Measurements from ENCODE around the gene TMEM131. TPM values are rescaled to one million over a fixed set of nuclear protein-coding genes. Genes with fewer than 3 reads are reported as not detected.

The TMEM131 gene
- total RNA-seq, 6 experiments from 2014 or later = 39.2 to 49.5 (median 45.1) TPM

DNA sequence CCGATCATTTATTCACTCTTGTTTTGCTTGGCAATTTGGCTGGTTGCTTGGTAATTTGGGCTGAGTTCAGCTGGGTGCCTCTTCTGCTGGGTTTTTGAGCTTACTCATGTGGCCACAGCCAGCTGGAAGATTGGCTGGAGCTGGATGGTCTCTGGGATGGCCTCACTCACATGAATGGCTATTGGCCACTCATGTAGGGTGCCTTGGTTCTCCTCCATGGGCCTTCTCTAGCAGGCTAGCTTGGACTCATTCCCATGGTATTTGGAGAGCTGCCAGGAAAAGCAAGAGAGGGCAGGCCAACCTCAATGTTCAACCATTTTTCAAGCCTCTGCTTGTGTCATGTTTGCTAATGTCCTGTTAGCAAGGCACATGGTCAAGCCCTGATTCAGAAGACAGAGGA lies 265.5 kb downstream of the TMEM131 start:
- Mint-ChIP-seq H3K27ac (no peak overlapping the region), H3K4me1 (ENCODE audit: low read depth) (no peaks in the 10 kb centered on the region), H3K36me3 (ENCODE audit: low read depth) (peaks cover 14% of the 10 kb centered on the region), H3K27me3 (ENCODE audit: insufficient read depth) (peaks cover 12% of the 10 kb centered on the region), H3K4me3 (no peak overlapping the region), H3K9me3 (peaks cover 21% of the 10 kb centered on the region)
- TF ChIP-seq, protein P1, sequence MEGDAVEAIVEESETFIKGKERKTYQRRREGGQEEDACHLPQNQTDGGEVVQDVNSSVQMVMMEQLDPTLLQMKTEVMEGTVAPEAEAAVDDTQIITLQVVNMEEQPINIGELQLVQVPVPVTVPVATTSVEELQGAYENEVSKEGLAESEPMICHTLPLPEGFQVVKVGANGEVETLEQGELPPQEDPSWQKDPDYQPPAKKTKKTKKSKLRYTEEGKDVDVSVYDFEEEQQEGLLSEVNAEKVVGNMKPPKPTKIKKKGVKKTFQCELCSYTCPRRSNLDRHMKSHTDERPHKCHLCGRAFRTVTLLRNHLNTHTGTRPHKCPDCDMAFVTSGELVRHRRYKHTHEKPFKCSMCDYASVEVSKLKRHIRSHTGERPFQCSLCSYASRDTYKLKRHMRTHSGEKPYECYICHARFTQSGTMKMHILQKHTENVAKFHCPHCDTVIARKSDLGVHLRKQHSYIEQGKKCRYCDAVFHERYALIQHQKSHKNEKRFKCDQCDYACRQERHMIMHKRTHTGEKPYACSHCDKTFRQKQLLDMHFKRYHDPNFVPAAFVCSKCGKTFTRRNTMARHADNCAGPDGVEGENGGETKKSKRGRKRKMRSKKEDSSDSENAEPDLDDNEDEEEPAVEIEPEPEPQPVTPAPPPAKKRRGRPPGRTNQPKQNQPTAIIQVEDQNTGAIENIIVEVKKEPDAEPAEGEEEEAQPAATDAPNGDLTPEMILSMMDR (IDR thresholded peaks at IDR 0.05) = no peak
- DNase-seq = peak; percentile 12

DNA sequence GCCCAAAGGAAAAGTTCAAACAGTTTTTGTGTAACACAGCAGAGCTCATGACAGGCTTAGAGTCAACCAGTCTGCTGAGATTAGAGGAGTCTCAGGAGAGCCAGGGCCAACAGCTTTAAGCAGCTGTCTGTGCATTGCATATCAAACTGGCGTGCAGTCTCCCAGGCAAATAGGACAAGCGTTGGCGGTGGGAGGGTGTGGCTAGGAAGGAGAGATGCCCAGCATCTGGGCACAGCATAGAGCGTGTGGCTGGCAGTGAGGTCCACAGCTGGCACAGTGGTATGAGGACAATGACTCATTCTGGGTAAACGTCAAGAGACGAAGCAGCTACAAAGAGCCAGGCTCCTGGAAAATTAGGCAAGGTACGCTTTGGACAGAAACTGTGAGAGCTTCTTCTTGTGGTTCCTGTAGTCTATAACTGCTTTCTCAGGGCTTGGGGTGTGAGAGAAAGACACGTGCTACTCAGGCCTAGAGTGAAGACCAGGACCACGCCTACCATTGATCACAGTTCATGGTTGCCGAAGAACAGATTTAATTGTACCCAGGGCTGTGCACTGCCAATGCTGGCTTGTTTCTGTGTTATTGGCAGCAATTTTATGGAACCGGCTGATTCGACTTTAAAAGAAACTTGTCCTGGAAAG lies 267.5 kb downstream of the TMEM131 start:
- peaks cover 14% of the 10 kb centered on the region for H3K36me3 Mint-ChIP-seq (ENCODE audit: low read depth)
- H3K4me3 Mint-ChIP-seq = no peak overlapping the region
- no peak overlapping the region for H3K27ac Mint-ChIP-seq
- TF ChIP-seq, protein P1 (IDR thresholded peaks at IDR 0.05) = no peak
- H3K27me3 Mint-ChIP-seq (ENCODE audit: insufficient read depth) = peaks cover 12% of the 10 kb centered on the region
- H3K9me3 Mint-ChIP-seq = peaks cover 21% of the 10 kb centered on the region
- no peaks in the 10 kb centered on the region for H3K4me1 Mint-ChIP-seq (ENCODE audit: low read depth)
- DNase-seq = no peak

DNA sequence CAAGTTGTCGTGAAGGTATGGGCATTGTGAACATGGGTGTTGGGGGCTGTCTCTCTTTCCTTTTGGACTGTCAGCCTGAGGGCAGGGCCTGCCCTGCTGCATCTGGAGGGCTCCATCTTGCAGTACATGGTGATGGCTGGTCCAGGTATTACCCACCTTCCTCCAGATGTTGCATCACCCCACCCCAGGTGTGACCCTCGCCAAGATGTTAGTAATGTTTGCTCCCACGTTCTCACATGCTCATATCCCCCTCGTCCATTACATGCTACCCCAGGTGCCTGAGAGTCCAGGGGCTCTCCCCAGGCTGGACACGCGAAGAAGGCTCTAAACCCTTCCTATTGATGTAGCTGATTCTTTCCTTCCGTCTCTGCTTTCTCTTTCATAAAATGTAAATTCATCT lies 268.5 kb downstream of the TMEM131 start:
- no peak overlapping the region for H3K4me3 Mint-ChIP-seq
- H3K9me3 Mint-ChIP-seq = peaks cover 21% of the 10 kb centered on the region
- no peaks in the 10 kb centered on the region for H3K4me1 Mint-ChIP-seq (ENCODE audit: low read depth)
- no peak overlapping the region for H3K27ac Mint-ChIP-seq
- H3K36me3 Mint-ChIP-seq (ENCODE audit: low read depth) = peaks cover 14% of the 10 kb centered on the region
- TF ChIP-seq, protein P1 (IDR thresholded peaks at IDR 0.05) = no peak
- DNase-seq = no peak
- H3K27me3 Mint-ChIP-seq (ENCODE audit: insufficient read depth) = peaks cover 12% of the 10 kb centered on the region

DNA sequence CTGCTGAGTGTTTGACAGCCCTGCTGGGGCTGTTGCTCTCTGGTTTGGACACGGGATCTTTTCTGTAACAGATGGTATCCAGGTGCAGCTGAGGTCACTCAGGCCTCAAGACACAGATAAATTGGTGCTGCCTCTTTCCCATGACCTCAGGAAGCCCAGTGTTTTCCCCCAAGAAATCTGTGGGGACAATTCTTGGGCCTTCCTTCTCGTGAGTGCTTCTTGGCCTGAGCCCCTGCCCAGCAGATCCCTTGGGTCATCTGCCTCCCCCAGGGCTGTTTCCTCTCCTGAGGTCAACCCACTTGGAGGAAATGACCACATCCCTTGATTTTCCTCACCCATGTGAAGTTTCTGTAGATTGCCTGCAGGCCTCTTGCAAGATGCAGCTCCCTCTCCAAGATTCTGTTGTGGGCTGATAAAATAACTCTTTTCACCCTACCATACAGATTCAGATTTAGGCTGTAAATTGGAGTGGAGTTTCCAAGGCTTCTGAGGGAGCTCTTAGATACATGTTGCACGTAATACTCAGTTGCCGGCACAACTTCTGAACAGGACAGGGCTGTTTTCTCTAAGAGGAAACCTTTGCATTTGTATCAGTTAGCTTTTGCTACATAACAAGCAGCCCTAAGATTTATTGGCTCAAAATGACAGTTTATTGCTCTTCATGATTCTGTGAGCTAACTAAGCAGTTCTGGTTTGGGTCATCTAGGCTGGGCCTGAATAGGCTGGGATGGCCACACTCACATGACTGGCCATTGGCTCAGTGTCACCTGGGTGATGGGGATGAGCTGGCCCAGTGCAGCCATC lies 269.3 kb downstream of the TMEM131 start:
- Mint-ChIP-seq H3K36me3 (ENCODE audit: low read depth) (peaks cover 12% of the 10 kb centered on the region), H3K4me3 (no peak overlapping the region), H3K27me3 (ENCODE audit: insufficient read depth) (peaks cover 12% of the 10 kb centered on the region), H3K9me3 (peaks cover 20% of the 10 kb centered on the region), H3K4me1 (ENCODE audit: low read depth) (no peaks in the 10 kb centered on the region), H3K27ac (no peak overlapping the region)
- TF ChIP-seq, protein P1 (IDR thresholded peaks at IDR 0.05) = no peak
- no peak for DNase-seq

DNA sequence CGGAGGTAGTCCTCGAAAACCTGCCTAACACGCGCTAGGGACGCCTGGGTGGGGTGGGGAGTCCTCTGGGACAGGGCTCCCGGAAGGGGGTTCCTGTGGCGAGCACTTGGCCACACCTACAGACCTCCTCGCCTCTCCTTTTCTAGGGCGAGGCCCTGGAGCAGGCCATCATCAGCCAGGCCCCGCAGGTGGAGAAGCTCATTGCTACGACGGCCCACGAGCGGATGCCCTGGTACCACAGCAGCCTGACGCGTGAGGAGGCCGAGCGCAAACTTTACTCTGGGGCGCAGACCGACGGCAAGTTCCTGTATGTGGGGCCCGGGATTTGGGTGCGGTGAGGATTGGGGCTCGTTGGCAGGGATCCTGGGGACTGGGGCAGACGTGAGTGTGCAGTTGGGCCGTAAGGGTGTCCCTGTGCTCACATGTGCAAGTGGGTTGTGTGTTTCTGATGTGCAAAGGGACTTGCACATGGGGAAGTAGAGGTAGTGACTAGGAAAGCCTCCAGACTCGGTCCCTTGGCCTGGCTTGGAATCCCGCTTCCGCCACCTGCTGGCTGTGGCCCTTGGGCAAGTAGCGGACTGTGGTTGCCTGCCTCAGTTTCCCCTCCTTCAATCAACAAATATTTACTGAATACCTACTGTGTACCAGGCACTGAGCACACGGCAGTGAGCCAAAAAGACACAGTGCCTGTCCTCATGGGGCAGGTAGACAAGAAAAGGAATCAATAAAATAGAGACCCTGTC lies 270.6 kb downstream of the TMEM131 start:
- Mint-ChIP-seq H3K9me3 (peaks cover 10% of the 10 kb centered on the region), H3K36me3 (ENCODE audit: low read depth) (peaks cover 5% of the 10 kb centered on the region; the same call in 1 of the 2 replicates), H3K27me3 (ENCODE audit: insufficient read depth) (peaks cover 13% of the 10 kb centered on the region), H3K4me1 (ENCODE audit: low read depth) (no peaks in the 10 kb centered on the region), H3K4me3 (no peak overlapping the region), H3K27ac (no peak overlapping the region)
- no peak for DNase-seq
- TF ChIP-seq, protein P1 (IDR thresholded peaks at IDR 0.05) = no peak
